Measurements from ENCODE around the gene SLC52A1.
"Not testable (repeated sequence)": the region's sequence is repeated elsewhere in the genome, so short reads cannot be mapped to it uniquely, and the experiment has no call there.

SLC52A1 gene

GRCh38 chr17:5031365-5032082, 3.7 kb downstream of the SLC52A1 start:
- DNase-seq, result peak in 57 of 58 donors; percentile 8 to 81 (median 60)

- DNase-seq, result not testable (repeated sequence)
Measured at GRCh38 chr17:5030168-5030567, 5.1 kb downstream of the SLC52A1 start.

DNA sequence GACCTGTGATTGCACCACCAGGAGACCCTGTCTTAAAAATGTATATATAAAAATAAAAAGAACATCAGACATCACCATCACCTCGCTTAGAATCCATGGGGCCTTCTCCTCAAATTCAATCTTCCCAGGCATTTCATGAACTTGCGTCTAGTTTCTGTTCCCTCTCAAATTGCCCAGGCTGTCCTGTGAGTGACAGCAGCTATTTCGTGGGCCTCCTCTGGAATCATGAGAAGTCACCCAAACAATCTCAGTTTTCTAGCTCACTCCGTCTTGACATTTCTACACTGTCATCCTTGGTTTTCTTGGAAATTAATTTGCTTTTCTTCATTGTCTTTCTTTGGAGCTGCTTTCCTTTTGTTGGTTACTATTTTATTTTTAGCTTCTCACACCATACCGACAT, 7.3 kb downstream of the SLC52A1 start:
- no peak for DNase-seq

DNA sequence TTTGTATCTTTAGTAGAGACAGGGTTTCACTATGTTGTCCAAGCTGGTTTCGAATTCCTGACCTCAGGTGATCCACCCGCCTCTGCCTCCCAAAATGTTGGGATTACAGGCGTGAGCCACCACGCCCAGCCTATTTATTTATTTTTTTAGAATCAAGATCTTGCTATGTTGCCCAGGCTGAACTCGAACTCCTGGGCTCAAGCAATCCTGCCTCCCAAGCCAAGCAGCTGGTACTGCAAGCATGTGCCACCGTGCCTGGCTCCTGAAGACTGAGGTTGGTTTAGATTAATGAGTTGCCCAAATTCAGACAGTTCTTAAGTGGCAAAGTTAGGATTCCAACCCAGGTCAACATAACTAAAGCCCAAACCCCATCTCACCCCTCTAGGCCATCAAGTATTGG, 7.9 kb downstream of the SLC52A1 start:
- DNase-seq, result no peak

- no peak for DNase-seq
Measured at GRCh38 chr17:5024604-5025003, 10.6 kb downstream of the SLC52A1 start.

- DNase-seq, result peak in 1 of 58 donors; percentile 1
Measured at GRCh38 chr17:5023588-5024147, 11.6 kb downstream of the SLC52A1 start.

DNA sequence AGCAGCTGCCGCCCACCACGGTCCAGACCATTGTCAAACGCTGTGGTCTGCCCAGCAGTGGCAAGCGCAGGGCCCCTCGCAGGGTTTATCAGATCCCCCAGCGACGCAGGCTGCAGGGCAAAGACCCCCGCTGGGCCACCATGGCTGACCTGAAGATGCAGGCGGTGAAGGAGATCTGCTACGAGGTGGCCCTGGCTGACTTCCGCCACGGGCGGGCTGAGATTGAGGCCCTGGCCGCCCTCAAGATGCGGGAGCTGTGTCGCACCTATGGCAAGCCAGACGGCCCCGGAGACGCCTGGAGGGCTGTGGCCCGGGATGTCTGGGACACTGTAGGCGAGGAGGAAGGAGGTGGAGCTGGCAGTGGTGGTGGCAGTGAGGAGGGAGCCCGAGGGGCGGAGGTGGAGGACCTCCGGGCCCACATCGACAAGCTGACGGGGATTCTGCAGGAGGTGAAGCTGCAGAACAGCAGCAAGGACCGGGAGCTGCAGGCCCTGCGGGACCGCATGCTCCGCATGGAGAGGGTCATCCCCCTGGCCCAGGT, 13.0 kb downstream of the SLC52A1 start:
- DNase-seq, result no peak

DNA sequence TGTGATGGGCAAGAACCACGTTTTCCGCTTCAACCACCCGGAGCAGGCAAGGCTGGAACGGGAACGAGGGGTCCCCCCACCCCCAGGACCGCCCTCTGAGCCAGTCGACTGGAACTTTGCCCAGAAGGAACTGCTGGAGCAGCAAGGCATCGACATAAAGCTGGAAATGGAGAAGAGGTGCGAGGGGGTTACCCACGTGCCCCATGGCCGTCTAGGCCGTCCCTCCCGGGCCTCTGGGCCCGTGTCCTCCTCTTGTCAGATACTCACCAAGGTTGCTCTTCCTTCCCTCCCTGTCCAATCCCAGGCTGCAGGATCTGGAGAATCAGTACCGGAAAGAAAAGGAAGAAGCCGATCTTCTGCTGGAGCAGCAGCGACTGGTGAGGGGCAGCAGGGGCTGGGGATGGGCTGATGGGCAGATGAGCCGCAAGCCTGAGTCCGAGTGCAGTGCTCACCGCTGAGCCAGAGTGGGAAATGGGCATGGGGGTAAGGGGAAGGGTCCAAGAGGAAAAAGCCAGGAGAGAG, 14.7 kb downstream of the SLC52A1 start:
- DNase-seq, result no peak

DNA sequence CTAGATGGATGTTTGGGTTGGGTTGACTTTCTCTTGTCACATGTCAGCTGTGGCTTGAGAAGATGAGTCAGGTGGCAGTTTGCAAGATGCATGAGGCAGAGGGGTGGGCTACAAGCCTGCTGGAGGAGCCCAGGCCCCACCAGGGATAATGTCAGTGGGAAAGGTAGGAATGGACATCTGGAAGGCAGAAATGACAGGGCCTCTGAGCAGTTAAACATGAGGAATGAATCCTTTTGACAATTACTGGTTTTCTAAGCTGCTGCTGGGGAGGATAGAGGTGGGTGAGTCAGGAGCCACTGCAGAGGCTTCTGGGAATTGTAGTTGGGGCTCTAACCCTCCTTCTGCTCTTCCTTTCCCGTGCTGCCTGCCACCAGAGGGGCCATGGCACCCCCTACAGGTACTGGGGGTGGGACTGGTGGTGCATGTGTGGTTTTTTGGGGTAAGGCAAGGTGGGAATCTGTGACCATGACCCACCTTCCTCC, 15.7 kb downstream of the SLC52A1 start:
- peak in 3 of 58 donors; percentile 5 to 17 (median 10) for DNase-seq

DNA sequence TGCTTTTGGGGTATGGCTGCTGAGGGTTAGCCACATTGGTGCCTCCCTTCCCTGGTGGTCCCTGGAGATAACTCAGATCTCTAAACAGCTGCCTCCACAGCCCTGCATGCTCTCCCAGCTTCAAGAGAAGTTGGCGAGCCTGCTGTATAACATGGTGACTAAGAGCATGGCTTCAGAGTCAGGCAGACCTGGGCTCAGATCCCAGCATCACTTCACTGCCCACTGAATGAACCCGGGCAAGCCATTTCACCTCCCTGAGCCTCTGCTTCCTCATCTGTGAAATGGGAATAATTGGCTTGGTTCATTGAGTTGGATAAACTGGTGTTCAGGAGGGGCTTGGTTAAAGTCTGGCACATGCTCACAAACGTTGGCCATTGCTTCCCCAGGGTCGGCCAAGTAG, 20.9 kb downstream of the SLC52A1 start:
- no peak for DNase-seq

DNA sequence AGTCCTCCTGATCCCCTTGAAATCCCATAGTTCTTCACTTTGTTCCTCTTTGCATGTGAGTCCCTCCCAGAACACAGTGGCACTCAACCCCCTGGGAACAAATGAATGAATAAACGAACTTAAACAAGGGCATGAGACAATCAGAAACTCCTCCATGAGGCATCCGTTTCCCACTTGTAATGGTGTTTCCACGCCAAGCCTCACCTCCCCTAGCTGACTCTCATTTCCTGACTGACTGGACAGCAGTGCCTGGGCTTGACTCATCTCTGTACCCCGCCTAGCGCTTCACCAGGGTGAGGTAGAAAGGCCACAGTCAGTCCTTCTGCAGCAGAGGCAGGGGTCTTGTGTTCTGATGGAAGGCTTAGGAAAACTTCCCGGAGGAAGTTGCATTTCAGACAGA, 23.3 kb downstream of the SLC52A1 start:
- DNase-seq, result no peak

- DNase-seq, result no peak
Measured at GRCh38 chr17:5003214-5003867, 31.9 kb downstream of the SLC52A1 start.

DNA sequence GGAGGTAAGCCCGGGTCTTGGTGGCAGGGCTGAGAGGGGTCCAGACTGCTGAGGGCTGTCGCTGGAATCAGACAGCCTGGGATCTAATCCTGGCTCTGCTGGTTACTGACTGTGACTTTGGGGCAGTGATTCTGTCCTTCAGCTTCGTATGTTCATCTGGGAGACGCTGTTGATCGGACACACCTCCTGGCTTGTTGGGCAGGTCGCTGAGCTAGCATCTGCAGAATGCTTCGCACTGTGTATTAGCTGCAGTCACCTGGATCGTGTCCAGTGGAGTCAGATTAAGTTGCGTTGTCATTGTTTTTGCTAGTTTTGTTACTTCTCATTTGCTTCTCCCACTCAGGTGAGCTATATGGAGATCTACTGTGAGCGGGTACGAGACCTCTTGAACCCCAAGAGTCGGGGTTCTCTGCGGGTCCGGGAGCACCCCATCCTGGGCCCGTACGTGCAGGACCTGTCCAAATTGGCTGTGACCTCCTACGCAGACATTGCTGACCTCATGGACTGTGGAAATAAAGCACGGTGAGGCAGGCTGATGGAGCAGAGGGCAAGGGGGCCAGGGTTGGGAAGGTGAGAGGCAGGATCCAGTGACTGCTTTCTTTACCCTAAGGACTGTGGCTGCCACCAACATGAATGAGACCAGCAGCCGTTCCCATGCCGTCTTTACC, 33.0 kb downstream of the SLC52A1 start:
- DNase-seq, result no peak

DNA sequence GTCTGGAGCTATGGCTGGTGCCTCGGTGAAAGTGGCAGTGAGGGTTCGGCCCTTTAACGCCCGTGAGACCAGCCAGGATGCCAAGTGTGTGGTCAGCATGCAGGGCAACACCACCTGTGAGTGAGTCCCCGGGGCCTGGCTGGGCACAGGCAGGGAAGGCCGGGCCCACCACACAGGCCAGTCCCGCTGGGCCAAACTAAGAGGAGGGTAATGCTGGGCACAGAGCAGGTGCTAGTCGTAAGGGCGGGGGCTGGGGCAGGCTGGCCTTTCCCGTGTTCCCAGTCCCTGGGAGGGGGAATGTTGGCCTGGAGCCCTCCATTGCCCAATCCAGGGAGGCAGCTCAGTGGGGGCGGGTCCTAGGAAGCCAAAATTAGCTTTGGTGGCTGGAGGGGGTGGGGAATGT, 35.0 kb downstream of the SLC52A1 start:
- DNase-seq, result peak in 3 of 58 donors; percentile 12 to 18 (median 13)

DNA sequence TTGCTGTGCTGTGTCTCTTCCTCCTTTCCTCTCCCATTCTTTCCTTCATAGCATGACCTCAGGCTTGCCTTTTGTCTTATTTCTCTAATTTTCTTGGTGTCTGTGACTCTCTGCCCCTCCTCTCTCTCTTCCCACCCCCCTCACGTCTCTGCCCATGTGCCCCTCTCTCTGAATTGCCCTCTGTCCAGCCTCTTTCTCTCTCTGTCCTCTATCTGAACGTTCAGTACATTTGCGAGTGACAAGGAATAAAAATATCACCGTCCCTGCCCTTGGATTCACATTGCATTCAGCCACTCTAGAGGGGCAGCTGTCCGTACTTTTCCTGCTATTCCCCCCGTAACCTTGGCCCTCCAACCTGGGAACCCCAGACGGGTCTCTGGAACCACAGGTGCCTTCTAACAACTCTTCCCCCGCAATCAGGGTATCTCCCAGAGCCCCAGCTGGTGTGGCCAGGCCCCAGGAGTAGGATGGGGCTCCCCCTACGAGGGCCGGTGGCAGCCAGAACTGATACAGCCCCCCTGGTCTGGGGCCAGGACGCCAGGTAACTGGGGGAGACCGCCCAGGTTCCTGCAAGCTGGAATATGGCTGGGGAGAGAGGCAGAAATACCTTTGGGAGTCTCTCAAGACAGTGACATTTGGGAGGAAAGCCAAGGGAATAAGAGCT, 35.7 kb downstream of the SLC52A1 start:
- DNase-seq, result no peak

GRCh38 chr17:4998732-4999429, 36.3 kb downstream of the SLC52A1 start:
- no peak for DNase-seq

DNA sequence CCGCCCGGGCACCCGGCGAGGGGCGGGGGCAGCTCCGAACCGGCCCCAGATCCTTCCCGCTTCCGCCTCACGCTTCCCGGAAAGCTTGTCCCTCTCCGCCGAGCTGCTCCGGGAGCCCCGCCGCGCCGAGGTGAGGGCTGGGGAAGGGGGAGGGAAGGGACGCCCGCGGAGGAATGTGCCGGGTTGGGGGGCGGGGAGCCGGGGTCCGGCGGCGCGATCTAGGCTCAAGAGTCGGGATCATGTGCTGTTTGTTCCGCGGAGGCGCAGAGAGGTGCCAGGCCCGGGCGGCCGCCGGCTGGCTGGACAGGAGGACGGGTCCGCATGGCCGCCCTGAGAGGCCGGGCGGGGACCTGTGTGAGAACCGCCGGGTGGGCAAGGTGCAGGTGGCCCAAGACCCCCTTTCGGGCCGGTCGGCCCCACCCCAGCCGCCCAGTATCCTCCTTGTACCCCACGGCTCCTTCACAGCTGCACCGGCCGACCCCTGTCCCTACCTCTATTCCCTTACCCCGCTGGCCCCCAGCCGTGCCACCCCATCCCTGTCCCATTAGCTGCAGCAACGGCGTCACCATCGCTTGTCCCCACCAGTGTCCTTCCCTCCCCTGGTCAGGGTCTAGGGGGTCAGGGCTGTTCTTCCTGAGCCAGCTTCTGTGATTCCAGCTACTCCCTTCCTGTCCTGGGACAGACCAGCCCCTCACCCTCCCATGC, 37.0 kb downstream of the SLC52A1 start:
- peak in 12 of 58 donors; percentile 34 to 65 (median 54) for DNase-seq

- DNase-seq, result peak; percentile 70 to 97 (median 91)
Measured at GRCh38 chr17:4997302-4998026, 37.8 kb downstream of the SLC52A1 start, which contains the start of the genes INCA1 and KIF1C. INCA1 (minus strand) TSS chr17:4997522; CDS start chr17:4994437, 3,085 bp downstream. KIF1C (plus strand) TSS chr17:4997950; CDS start chr17:5000247, 2,297 bp downstream.

All from anterior cingulate cortex (tissue), 58 donors.